MM.1S (cell line): ENCODE results near the gene MPRIP.

Experiments used
- CTCF ChIP-seq: fragments of 300-600 bp; sonication (generic); IDR thresholded peaks from 2 replicates; pipeline ENCODE4 v1.5.1; 2016; ENCODE audit warnings: antibody characterized with exemption, low read length, mixed read lengths
- EZH2 ChIP-seq: fragments of 300-600 bp; sonication (generic); optimal IDR thresholded peaks from 2 replicates; pipeline ENCODE3; 2017; ENCODE audit warnings: low read depth, mild to moderate bottlenecking, antibody characterized with exemption, low read length, mixed read lengths
- EZH2phosphoT487 ChIP-seq: fragments of 300-600 bp; sonication (generic); IDR thresholded peaks from 2 replicates; pipeline ENCODE4 v1.6.1; 2018; ENCODE audit warnings: antibody characterized with exemption, low read length

DNA sequence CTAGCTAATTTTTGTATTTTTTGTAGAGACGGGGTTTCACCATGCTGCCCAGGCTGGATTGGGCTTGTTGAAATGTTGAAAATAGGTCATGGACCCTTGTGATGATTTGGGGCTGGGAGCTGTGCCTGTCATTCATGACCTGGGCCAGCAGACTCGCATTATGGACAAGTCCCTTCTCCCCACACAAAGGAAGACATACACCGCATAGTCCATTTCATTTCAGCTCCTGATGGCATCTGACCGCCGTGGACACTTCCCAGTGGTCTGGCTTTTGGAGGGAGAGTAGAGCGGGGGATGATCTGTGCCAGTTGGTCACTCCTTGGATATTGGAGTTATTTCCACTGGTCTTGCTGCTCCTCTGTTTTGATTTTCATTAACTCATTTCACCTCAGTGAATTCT is 34.8 kb downstream of the MPRIP start:
- no peak for TF ChIP-seq CTCF
- no peak for TF ChIP-seq EZH2
- no peak for TF ChIP-seq EZH2phosphoT487
